HuH-7 (cell line): ENCODE results near the gene FOXI1.

Experiments used
- DNase-seq: peaks from one replicate; pipeline ENCODE4 v3.0.0; 2011; ENCODE audit warnings: low spot score

Gene FOXI1

GRCh38 chr5:170150713-170151096, 45.0 kb downstream of the FOXI1 start:
- DNase-seq = no peak

GRCh38 chr5:170151097-170151831, 45.6 kb downstream of the FOXI1 start:
- no peak for DNase-seq

GRCh38 chr5:170152767-170153166, 47.1 kb downstream of the FOXI1 start:
- DNase-seq = no peak

- DNase-seq = no peak
These were observed 48.6 kb downstream of the FOXI1 start for GRCh38 chr5:170154297-170154696.

GRCh38 chr5:170154744-170155143, 49.0 kb downstream of the FOXI1 start:
- DNase-seq = no peak

- no peak for DNase-seq
These were observed 50.1 kb downstream of the FOXI1 start for GRCh38 chr5:170155771-170156170.

- DNase-seq = no peak
These were observed 53.5 kb downstream of the FOXI1 start for GRCh38 chr5:170159101-170159698.
